Colon (tissue), 2 donors: ENCODE results near the gene AMIGO3.

ENCODE experiments used
- FAIRE-seq: peaks from 2 replicates; lab custom pipeline; 2012; peaks lifted over from hg19 to GRCh38; lab: Jason Lieb, UNC
- donor health status: control.
- donor health status: control.

Gene AMIGO3

GRCh38 chr3:49667701-49668413 lies 51.6 kb downstream of the AMIGO3 start:
- FAIRE-seq = no peak
